ENCODE data around the gene IQCE. TPM values are rescaled to one million over a fixed set of nuclear protein-coding genes. Genes with fewer than 3 reads are reported as not detected.
"Not testable (repeated sequence)": the region's sequence is repeated elsewhere in the genome, so short reads cannot be mapped to it uniquely, and the experiment has no call there.

IQCE gene
- total RNA-seq, 1 donor from 2014 or later: 29.6 TPM

- Mint-ChIP-seq H3K4me3 (peak within 1 kb of the TSS; percentile 82), H3K27me3 (ENCODE audit: low read depth) (no peaks in the 10 kb centered on the region), H3K27ac (peak within 1 kb of the TSS; percentile 93), H3K9me3 (no peaks in the 10 kb centered on the region), H3K36me3 (peaks cover 10% of the 10 kb centered on the region), H3K4me1 (peaks cover 19% of the 10 kb centered on the region)
- no peak for TF ChIP-seq CTCF (IDR thresholded peaks at IDR 0.05; ENCODE audit: unreplicated experiment)
- DNase-seq (ENCODE audit: low spot score in 2 of 2, unreplicated experiment in 2 of 2): peak; percentile 95
Measured at GRCh38 chr7:2555121-2556052, 3.4 kb upstream of the IQCE start, which contains the start of gene BRAT1. Gene BRAT1 (minus strand): TSS chr7:2555524. CDS start chr7:2554431, 1,093 bp downstream.

- Mint-ChIP-seq H3K36me3 (peaks cover 5% of the 10 kb centered on the region), H3K4me1 (peaks cover 12% of the 10 kb centered on the region), H3K9me3 (no peaks in the 10 kb centered on the region), H3K27me3 (ENCODE audit: low read depth) (no peaks in the 10 kb centered on the region), H3K27ac (no peak overlapping the region), H3K4me3 (peak overlapping the region; percentile 70)
- no peak for TF ChIP-seq CTCF (IDR thresholded peaks at IDR 0.05; ENCODE audit: unreplicated experiment)
- no peak for DNase-seq (ENCODE audit: low spot score in 2 of 2, unreplicated experiment in 2 of 2)
Measured at GRCh38 chr7:2559283-2559950, 638 bp downstream of the IQCE start.

GRCh38 chr7:2563955-2564354 is 5.2 kb downstream of the IQCE start:
- H3K36me3 Mint-ChIP-seq; DNase-seq (ENCODE audit: low spot score in 2 of 2, unreplicated experiment in 2 of 2); H3K27ac Mint-ChIP-seq; H3K9me3 Mint-ChIP-seq; H3K27me3 Mint-ChIP-seq (ENCODE audit: low read depth); H3K4me3 Mint-ChIP-seq; H3K4me1 Mint-ChIP-seq: not testable (repeated sequence)

- H3K9me3 Mint-ChIP-seq: no peaks in the 10 kb centered on the region
- DNase-seq (ENCODE audit: low spot score in 2 of 2, unreplicated experiment in 2 of 2): no peak
- no peak overlapping the region for H3K4me3 Mint-ChIP-seq
- H3K27me3 Mint-ChIP-seq (ENCODE audit: low read depth): no peaks in the 10 kb centered on the region
- H3K4me1 Mint-ChIP-seq: peaks cover 4% of the 10 kb centered on the region
- H3K36me3 Mint-ChIP-seq: peaks cover 9% of the 10 kb centered on the region
- H3K27ac Mint-ChIP-seq: no peak overlapping the region
- TF ChIP-seq CTCF (IDR thresholded peaks at IDR 0.05; ENCODE audit: unreplicated experiment): no peak
Measured at GRCh38 chr7:2564970-2565540, 6.3 kb downstream of the IQCE start.

GRCh38 chr7:2566348-2566889 is 7.6 kb downstream of the IQCE start:
- no peak for TF ChIP-seq CTCF (IDR thresholded peaks at IDR 0.05; ENCODE audit: unreplicated experiment)
- Mint-ChIP-seq H3K27ac (no peak overlapping the region), H3K4me1 (peaks cover 3% of the 10 kb centered on the region), H3K27me3 (ENCODE audit: low read depth) (no peaks in the 10 kb centered on the region), H3K9me3 (no peaks in the 10 kb centered on the region), H3K36me3 (peaks cover 9% of the 10 kb centered on the region), H3K4me3 (no peak overlapping the region)
- DNase-seq (ENCODE audit: low spot score in 2 of 2, unreplicated experiment in 2 of 2): no peak
